HG02840 (cell line): ENCODE results near the gene ADK.
"Not testable (repeated sequence)": the region's sequence is repeated elsewhere in the genome, so short reads cannot be mapped to it uniquely, and the experiment has no call there.

Experiments
- ATAC-seq: cut with Tn5 transposase; IDR thresholded peaks from one replicate; pipeline ENCODE4 v1.9.1; 2021; ENCODE audit warnings: mild to moderate bottlenecking, moderate library complexity, moderate number of reproducible peaks; ENCODE audit not compliant: unreplicated experiment, low FRiP score

ADK gene

DNA sequence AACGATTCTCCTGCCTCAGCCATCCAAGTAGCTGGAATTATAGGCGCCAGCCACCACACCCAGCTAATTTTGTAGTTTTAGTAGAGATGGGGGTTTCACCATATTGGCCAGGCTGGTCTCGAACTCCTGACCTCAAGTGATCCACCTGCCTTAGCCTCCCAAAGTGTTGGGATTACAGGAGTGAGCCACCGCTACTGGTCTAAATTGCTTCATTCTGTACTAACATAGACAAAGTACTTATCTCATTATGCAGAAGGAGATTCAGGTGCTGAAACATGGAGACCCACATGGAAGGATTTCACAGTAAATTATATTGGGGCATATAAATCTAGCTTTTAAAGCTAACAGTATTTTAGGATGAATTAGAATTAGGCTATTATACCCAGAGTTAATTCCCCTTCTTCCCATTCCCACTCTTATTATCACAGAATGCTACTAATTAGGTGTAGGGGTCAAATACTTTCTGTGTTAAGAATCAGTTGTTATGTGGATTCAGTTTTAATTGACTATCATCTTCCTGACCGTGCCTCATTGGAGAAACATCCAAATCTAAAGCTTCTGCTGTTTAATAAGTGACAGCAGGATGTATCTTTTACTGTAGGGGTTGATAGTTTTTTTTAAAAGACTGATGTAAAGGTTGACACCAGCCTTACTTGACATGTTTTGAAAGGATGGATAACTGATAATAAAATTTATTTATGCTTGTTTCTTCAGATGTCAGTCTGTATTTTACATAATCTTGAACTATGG, 27.2 kb downstream of the ADK start:
- no peak for ATAC-seq

DNA sequence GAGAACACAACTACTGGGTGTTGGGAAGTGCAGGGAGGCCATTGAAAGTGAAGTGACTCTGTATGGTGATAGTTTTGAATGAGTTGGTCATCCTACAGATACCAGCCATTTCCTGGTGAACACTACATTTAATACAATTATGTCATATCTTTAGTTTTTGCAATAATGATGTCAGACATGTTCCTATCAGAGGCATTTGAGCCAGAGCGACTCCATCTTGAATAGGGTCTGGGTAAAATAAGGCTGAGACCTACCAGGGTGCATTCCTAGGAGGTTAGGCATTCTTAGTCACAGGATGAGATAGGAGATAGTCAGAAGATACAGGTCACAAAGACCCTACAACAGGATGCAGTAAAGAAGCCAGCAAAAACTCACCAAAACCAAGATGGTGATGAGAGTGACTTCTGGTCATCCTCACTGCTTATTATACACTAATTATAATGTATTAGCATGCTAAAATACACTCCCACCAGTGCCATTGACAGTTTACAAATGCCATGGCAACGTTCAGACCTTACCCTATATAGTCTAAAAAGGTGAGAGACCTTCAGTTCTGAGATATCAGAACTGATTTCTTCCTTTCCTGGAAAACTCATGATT, 28.2 kb downstream of the ADK start:
- ATAC-seq: no peak

DNA sequence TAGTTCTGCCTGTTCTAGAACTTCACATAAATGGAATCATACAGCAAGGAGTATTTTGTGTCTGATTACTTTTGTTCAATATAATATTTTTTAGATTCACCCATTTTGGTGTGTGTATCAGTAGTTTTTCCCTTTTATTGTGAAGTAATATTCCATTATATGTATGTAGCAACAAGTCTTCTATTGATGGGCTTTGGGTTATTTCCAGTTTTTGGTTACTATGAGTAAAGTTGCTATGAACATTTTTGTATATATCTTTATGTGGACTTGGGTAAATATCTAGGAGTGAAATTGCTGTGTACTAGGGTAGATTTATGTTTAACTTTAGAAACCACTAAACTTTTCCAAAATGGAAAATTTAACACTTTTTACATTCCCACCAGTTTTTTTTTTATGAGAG, 35.7 kb downstream of the ADK start:
- ATAC-seq: no peak

- ATAC-seq: no peak
These were observed 36.2 kb downstream of the ADK start for GRCh38 chr10:74187237-74187636.

- not testable (repeated sequence) for ATAC-seq
These were observed 37.6 kb downstream of the ADK start for GRCh38 chr10:74188617-74189016.

GRCh38 chr10:74189999-74190421, 39.0 kb downstream of the ADK start:
- ATAC-seq: peak; percentile 83

GRCh38 chr10:74190494-74190893, 39.5 kb downstream of the ADK start:
- no peak for ATAC-seq

GRCh38 chr10:74194545-74194944, 43.5 kb downstream of the ADK start:
- ATAC-seq: no peak

DNA sequence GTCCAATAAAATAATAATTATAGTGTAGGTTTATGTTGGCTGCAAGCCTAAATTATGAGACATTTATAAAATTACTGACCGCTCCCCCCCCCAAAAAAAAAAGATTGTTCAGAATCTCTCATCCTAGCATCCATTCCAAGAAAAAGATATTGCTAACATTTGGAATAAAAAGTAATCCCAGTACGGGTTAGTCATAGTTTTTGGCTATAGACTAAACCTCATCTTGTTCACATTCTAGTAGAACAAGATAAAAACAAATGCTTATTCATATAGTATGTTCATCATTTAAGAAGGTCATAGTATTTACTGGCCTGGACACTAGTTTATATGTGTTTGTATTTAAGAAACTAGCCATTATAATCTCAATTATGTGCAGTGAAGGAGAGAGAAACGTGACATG, 44.0 kb downstream of the ADK start:
- ATAC-seq: no peak

DNA sequence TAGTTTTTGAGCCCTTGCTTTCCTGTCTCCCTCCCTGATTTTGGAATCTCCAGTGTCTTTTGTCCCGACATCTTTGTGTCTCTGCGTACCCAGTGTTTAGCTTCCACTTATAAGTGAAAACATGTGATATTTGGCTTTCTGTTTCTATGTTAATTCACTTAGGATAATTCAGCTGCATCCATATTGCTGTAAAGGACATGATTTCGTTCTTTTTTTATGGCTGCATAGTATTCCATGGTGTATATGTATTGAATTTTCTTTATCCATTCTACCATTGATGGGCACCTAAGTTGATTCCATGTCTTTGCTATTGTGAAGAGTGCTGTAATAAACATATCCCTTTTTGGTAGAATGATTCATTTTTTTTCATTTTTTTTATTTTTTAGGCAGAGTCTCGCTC, 48.3 kb downstream of the ADK start:
- ATAC-seq: no peak

- no peak for ATAC-seq
These were observed 51.3 kb downstream of the ADK start for GRCh38 chr10:74202356-74202755.

- ATAC-seq: no peak
These were observed 55.7 kb downstream of the ADK start for GRCh38 chr10:74206746-74207145.

GRCh38 chr10:74207691-74208480, 56.9 kb downstream of the ADK start:
- no peak for ATAC-seq

DNA sequence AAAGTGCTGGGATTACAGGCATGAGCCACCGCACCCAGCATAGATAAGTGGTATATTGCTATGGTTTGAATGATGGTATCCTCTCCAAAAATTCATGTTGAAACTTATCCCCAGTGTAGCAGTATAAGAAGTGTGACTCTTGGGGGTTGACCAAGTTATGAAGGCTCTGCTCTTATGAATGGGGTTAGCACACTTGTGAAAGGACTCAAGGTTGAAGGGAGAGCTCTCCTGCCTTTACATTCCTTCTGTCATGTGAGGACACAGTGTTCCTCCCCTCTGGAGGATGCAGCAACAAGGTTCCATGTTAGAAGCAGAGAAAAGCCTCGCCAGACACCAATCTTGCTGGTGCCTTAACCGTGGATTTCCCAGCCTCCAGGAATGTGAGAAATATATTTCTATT, 58.0 kb downstream of the ADK start:
- ATAC-seq: no peak

- no peak for ATAC-seq
These were observed 62.0 kb downstream of the ADK start for GRCh38 chr10:74213019-74213418.

DNA sequence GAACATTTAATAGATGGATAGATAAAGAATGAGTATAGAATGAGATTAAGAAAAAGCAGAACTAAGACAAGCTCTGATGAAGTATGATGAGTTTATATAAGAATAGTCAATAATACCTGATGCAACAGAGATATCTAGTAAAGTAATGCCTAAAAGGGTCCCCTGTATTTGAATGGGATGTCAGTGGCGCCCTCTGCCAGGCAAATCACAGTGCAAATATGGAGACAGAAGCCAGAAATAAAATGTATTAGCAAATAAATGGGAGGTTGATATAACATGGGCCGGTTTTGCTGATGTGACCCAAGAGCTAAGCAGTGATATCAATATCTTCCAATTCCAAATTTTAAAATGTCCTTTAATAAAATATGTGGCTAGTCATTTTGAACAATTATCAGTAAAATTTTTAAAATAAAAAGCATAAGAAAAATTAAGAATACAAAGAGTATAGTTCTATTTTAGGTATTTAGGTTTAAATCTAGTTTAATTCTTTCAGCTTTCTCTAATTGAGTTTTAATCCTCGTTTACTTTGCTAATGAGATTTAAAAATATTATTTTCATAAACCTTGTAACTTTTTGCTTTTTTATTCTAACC, 62.6 kb downstream of the ADK start:
- no peak for ATAC-seq

DNA sequence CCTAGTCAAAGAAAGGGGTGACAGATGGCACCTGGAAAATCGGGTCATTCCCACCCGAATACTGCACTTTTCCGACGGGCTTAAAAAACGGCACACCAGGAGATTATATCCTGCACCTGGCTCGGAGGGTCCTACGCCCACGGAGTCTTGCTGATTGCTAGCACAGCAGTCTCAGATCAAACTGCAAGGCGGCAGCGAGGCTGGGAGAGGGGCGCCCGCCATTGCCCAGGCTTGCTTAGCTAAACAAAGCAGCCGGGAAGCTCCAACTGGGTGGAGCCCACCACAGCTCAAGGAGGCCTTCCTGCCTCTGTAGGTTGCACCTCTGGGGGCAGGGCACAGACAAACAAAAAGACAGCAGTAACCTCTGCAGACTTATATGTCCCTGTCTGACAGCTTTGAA, 66.1 kb downstream of the ADK start:
- ATAC-seq: not testable (repeated sequence)

- not testable (repeated sequence) for ATAC-seq
These were observed 71.4 kb downstream of the ADK start for GRCh38 chr10:74222467-74222866.

- ATAC-seq: no peak
These were observed 72.9 kb downstream of the ADK start for GRCh38 chr10:74223755-74224529.

- ATAC-seq: no peak
These were observed 76.8 kb downstream of the ADK start for GRCh38 chr10:74227697-74228424.
